Retinal pigment epithelial cell (primary cell): ENCODE data around the gene SLC49A3.

Source experiments
- DNase-seq: peaks from one replicate; pipeline ENCODE4 v3.0.0-alpha.2; 2010; ENCODE audit warnings: low read depth
- H3K4me3 ChIP-seq: 2 replicates; pipeline ENCODE4 v1.5.1; 2011; ENCODE audit warnings: mild to moderate bottlenecking, low read length, control low read depth, moderate library complexity
- CTCF ChIP-seq: conservative IDR thresholded peaks from 2 replicates; pipeline ENCODE4 v1.5.1; 2011; ENCODE audit warnings: low read depth, low read length, control low read depth, inconsistent platforms

The SLC49A3 gene

GRCh38 chr4:726235-726787 is 37.4 kb upstream of the SLC49A3 start:
- no peak for DNase-seq
- no peak overlapping the region for H3K4me3 ChIP-seq
- no peak for TF ChIP-seq CTCF

- TF ChIP-seq CTCF, result no peak
- H3K4me3 ChIP-seq, result no peak overlapping the region
- DNase-seq, result no peak
Measured at GRCh38 chr4:725391-726234, 36.7 kb upstream of the SLC49A3 start.

- peak; percentile 5 for DNase-seq
- H3K4me3 ChIP-seq, result no peak overlapping the region
- no peak for TF ChIP-seq CTCF
Measured at GRCh38 chr4:723751-724530, 35.0 kb upstream of the SLC49A3 start.

- no peak for DNase-seq
- TF ChIP-seq CTCF, result no peak
Measured at GRCh38 chr4:722851-723360, 34.0 kb upstream of the SLC49A3 start.

GRCh38 chr4:722169-722725 is 33.3 kb upstream of the SLC49A3 start:
- DNase-seq, result no peak
- no peak overlapping the region for H3K4me3 ChIP-seq
- TF ChIP-seq CTCF, result no peak

More at GRCh38 chr4:722851-723360, 34.0 kb upstream of the SLC49A3 start:
- H3K4me3 ChIP-seq, result no peak overlapping the region

- TF ChIP-seq CTCF, result no peak
- H3K4me3 ChIP-seq, result no peak overlapping the region
- no peak for DNase-seq
Measured at GRCh38 chr4:721261-722168, 32.6 kb upstream of the SLC49A3 start.
